ENCODE results near the gene AGO4.

- TF ChIP-seq, protein P1, sequence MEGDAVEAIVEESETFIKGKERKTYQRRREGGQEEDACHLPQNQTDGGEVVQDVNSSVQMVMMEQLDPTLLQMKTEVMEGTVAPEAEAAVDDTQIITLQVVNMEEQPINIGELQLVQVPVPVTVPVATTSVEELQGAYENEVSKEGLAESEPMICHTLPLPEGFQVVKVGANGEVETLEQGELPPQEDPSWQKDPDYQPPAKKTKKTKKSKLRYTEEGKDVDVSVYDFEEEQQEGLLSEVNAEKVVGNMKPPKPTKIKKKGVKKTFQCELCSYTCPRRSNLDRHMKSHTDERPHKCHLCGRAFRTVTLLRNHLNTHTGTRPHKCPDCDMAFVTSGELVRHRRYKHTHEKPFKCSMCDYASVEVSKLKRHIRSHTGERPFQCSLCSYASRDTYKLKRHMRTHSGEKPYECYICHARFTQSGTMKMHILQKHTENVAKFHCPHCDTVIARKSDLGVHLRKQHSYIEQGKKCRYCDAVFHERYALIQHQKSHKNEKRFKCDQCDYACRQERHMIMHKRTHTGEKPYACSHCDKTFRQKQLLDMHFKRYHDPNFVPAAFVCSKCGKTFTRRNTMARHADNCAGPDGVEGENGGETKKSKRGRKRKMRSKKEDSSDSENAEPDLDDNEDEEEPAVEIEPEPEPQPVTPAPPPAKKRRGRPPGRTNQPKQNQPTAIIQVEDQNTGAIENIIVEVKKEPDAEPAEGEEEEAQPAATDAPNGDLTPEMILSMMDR (IDR thresholded peaks at IDR 0.05): no peak
- TF ChIP-seq EZH2 (IDR thresholded peaks at IDR 0.05; ENCODE audit: borderline replicate concordance, insufficient read depth, low read depth, low read length, poor library complexity, severe bottlenecking): no peak
Observed at GRCh38 chr1:35825255-35825654, 17.4 kb downstream of the AGO4 start.
